H9 (cell line): ENCODE measurements around the gene NEURL3. TPM values are rescaled to one million over a fixed set of nuclear protein-coding genes. Genes with fewer than 3 reads are reported as not detected.

Experiments used
- DNase-seq: peaks from one replicate; pipeline ENCODE4 v3.0.0-alpha.2; 2017
- H2AFZ ChIP-seq: one replicate; pipeline ENCODE4 v1.6.1; 2013; ENCODE audit warnings: mild to moderate bottlenecking, low read length, control low read depth, moderate library complexity
- H2AK5ac ChIP-seq: 2 replicates; pipeline ENCODE4 v1.6.1; 2013; ENCODE audit warnings: low read length, control low read depth, mixed read lengths; ENCODE audit not compliant: insufficient read length
- H2BK120ac ChIP-seq: one replicate; pipeline ENCODE4 v1.6.1; 2013; ENCODE audit warnings: low read depth, mild to moderate bottlenecking, low read length, control low read depth, inconsistent platforms; ENCODE audit not compliant: poor library complexity, severe bottlenecking
- H2BK12ac ChIP-seq: 2 replicates; pipeline ENCODE4 v1.6.1; 2013; ENCODE audit warnings: low read length, control low read depth, mixed read lengths, low read depth; ENCODE audit not compliant: insufficient read length
- H2BK15ac ChIP-seq: 2 replicates; pipeline ENCODE4 v1.6.1; 2013; ENCODE audit warnings: low read depth, low read length, control low read depth
- H2BK20ac ChIP-seq: one replicate; pipeline ENCODE4 v1.6.1; 2013; ENCODE audit warnings: low read depth, mild to moderate bottlenecking, low read length, control low read depth, inconsistent platforms; ENCODE audit not compliant: poor library complexity, severe bottlenecking
- H2BK5ac ChIP-seq: 2 replicates; pipeline ENCODE4 v1.6.1; 2013; ENCODE audit warnings: low read length, control low read depth, mixed read lengths; ENCODE audit not compliant: insufficient read length
- H3K14ac ChIP-seq: 2 replicates; pipeline ENCODE4 v1.6.1; 2013; ENCODE audit warnings: low read length, control low read depth; ENCODE audit not compliant: insufficient read depth
- H3K18ac ChIP-seq: 2 replicates; pipeline ENCODE4 v1.6.1; 2013; ENCODE audit warnings: low read depth, mild to moderate bottlenecking, mixed read lengths, low read length, control low read depth; ENCODE audit not compliant: insufficient read length
- H3K23ac ChIP-seq: 2 replicates; pipeline ENCODE4 v1.6.1; 2013; ENCODE audit warnings: low read length, control low read depth, mixed read lengths, low read depth; ENCODE audit not compliant: insufficient read length
- H3K23me2 ChIP-seq: 2 replicates; pipeline ENCODE4 v1.6.1; 2013; ENCODE audit warnings: low read depth, mild to moderate bottlenecking, mixed read lengths, low read length, control low read depth; ENCODE audit not compliant: insufficient read length, poor library complexity, severe bottlenecking
- H3K27ac ChIP-seq: 2 replicates; pipeline ENCODE4 v1.5.1; 2013; ENCODE audit warnings: low read length, control low read depth, mixed read lengths, low read depth; ENCODE audit not compliant: insufficient read length
- H3K27me3 ChIP-seq: 2 replicates; pipeline ENCODE4 v1.6.1; 2013; ENCODE audit warnings: low read length, control low read depth, inconsistent platforms; ENCODE audit not compliant: insufficient read depth
- H3K4ac ChIP-seq: 2 replicates; pipeline ENCODE4 v1.6.1; 2013; ENCODE audit warnings: low read depth, mild to moderate bottlenecking, control low read depth, inconsistent platforms, low read length, moderate library complexity
- H3K4me1 ChIP-seq: 2 replicates; pipeline ENCODE4 v1.6.1; 2013; ENCODE audit warnings: low read length, control low read depth, inconsistent platforms; ENCODE audit not compliant: insufficient read depth
- H3K4me2 ChIP-seq: 2 replicates; pipeline ENCODE4 v1.6.1; 2013; ENCODE audit warnings: low read length, control low read depth, mixed read lengths; ENCODE audit not compliant: insufficient read length, insufficient read depth
- H3K56ac ChIP-seq: 2 replicates; pipeline ENCODE4 v1.6.1; 2013; ENCODE audit warnings: low read depth, mild to moderate bottlenecking, mixed read lengths, low read length, control low read depth; ENCODE audit not compliant: insufficient read length
- H3K79me1 ChIP-seq: 2 replicates; pipeline ENCODE4 v1.6.1; 2013; ENCODE audit warnings: low read depth, mild to moderate bottlenecking, moderate library complexity, low read length, control low read depth, inconsistent platforms; ENCODE audit not compliant: insufficient read depth, poor library complexity, severe bottlenecking
- H3K79me2 ChIP-seq: 2 replicates; pipeline ENCODE4 v1.6.1; 2013; ENCODE audit warnings: low read length, control low read depth, inconsistent platforms; ENCODE audit not compliant: insufficient read depth
- H3K9ac ChIP-seq: 2 replicates; pipeline ENCODE4 v1.6.1; 2013; ENCODE audit warnings: low read length, control low read depth, mixed read lengths; ENCODE audit not compliant: insufficient read length; ENCODE audit errors: extremely low read depth
- H3K9me3 ChIP-seq: one replicate; pipeline ENCODE4 v1.6.1; 2013; ENCODE audit warnings: low read depth, low read length, inconsistent platforms; ENCODE audit not compliant: control insufficient read depth
- H3T11ph ChIP-seq: one replicate; pipeline ENCODE4 v1.6.1; 2013; ENCODE audit warnings: mild to moderate bottlenecking, low read length, control low read depth, inconsistent platforms
- H4K20me1 ChIP-seq: one replicate; pipeline ENCODE4 v1.6.1; 2013; ENCODE audit not compliant: control insufficient read depth, insufficient read length, insufficient read depth
- H4K5ac ChIP-seq: 2 replicates; pipeline ENCODE4 v1.6.1; 2013; ENCODE audit warnings: low read depth, mild to moderate bottlenecking, mixed read lengths, low read length, control low read depth; ENCODE audit not compliant: insufficient read length
- H4K8ac ChIP-seq: replicated peaks from 2 replicates; pipeline ENCODE4 v1.6.1; 2013; ENCODE audit warnings: low read length, control low read depth, mixed read lengths, low read depth; ENCODE audit not compliant: insufficient read length
- H4K91ac ChIP-seq: 2 replicates; pipeline ENCODE4 v1.6.1; 2013; ENCODE audit warnings: low read depth, mild to moderate bottlenecking, moderate library complexity, mixed read lengths, low read length, control low read depth; ENCODE audit not compliant: insufficient read length
- H3K27ac Mint-ChIP-seq, 3 experiments: 2 replicates in 2 of 3; 3 replicates in 1 of 3; pipeline ENCODE4 v1.8.0; 2020 to 2021; ENCODE audit warnings: mixed read lengths in 3 of 3, mild to moderate bottlenecking in 1 of 3, moderate library complexity in 1 of 3
- H3K27me3 Mint-ChIP-seq: 2 replicates; pipeline ENCODE4 v1.8.0; 2021; ENCODE audit warnings: low read depth, mild to moderate bottlenecking, moderate library complexity, mixed read lengths
- H3K36me3 Mint-ChIP-seq, 3 experiments: 2 replicates in 2 of 3; 3 replicates in 1 of 3; pipeline ENCODE4 v1.8.0; 2020 to 2021; ENCODE audit warnings: low read depth in 3 of 3, mixed read lengths in 3 of 3; ENCODE audit not compliant: insufficient read depth in 1 of 3
- H3K4me1 Mint-ChIP-seq, 2 experiments: 2 replicates each; pipeline ENCODE4 v1.8.0; 2020; ENCODE audit warnings: mixed read lengths in 2 of 2
- H3K4me3 Mint-ChIP-seq, 2 experiments: 2 replicates in 1 of 2; 3 replicates in 1 of 2; pipeline ENCODE4 v1.8.0; 2020 to 2021; ENCODE audit warnings: mild to moderate bottlenecking in 2 of 2, mixed read lengths in 2 of 2, moderate library complexity in 1 of 2
- H3K9me3 Mint-ChIP-seq, 2 experiments: 2 replicates in 1 of 2; 3 replicates in 1 of 2; pipeline ENCODE4 v1.8.0; 2020; ENCODE audit warnings: mild to moderate bottlenecking in 2 of 2, mixed read lengths in 2 of 2, moderate library complexity in 1 of 2
- CTCF ChIP-seq: fragments of 200-600 bp; sonication (generic); conservative IDR thresholded peaks from 3 replicates; pipeline ENCODE4 v1.8.0; 2021; ENCODE audit warnings: antibody characterized with exemption, mild to moderate bottlenecking
- WGBS: extraction: QIAGEN DNeasy Blood & Tissue Kit; methylation state at CpG from one replicate; pipeline ENCODE4 v1.1.7; 2013; ENCODE audit warnings: missing lambda C conversion rate, low lambda C conversion rate, mixed read lengths; ENCODE audit not compliant: insufficient read length; ENCODE audit errors: extremely low coverage; 5-methylcytosine and 5-hydroxymethylcytosine counted together
- total RNA-seq: library from RNA; stranded (reverse); gene quantifications from 2 replicates; pipeline ENCODE4 v1.2.1, GENCODE V29; 2021

The NEURL3 gene
- total RNA-seq, 1 experiment from 2014 or later = not detected

GRCh38 chr2:96495982-96496629 is 9.1 kb downstream of the NEURL3 start:
- Histone ChIP-seq H4K5ac (no peak overlapping the region), H3K4ac (no peak overlapping the region), H2BK120ac (no peak overlapping the region), H2BK5ac (no peak overlapping the region), H4K8ac (no peak overlapping the region), H2AFZ (no peak overlapping the region), H3K18ac (no peak overlapping the region), H2AK5ac (no peak overlapping the region), H3K27me3 (no peaks in the 10 kb centered on the region), H3K14ac (no peak overlapping the region), H3K23ac (no peak overlapping the region), H3K9ac (no peak overlapping the region), H4K91ac (no peak overlapping the region), H3K4me1 (no peaks in the 10 kb centered on the region), H3K79me1 (no peaks in the 10 kb centered on the region), H3K56ac (no peak overlapping the region), H3K27ac (no peak overlapping the region), H4K20me1 (peaks cover 2% of the 10 kb centered on the region), H2BK12ac (no peak overlapping the region), H3T11ph (no peak overlapping the region), H3K23me2 (no peaks in the 10 kb centered on the region), H3K4me2 (no peak overlapping the region), H2BK20ac (no peak overlapping the region), H2BK15ac (no peak overlapping the region), H3K9me3 (no peaks in the 10 kb centered on the region), H3K79me2 (no peaks in the 10 kb centered on the region)
- Mint-ChIP-seq H3K4me3 (no peak overlapping the region), H3K27me3 (peaks cover 4% of the 10 kb centered on the region), H3K4me1 (peaks cover 10 to 11% of the 10 kb centered on the region in 2 experiments), H3K27ac (no peak overlapping the region), H3K9me3 (peaks cover 10% of the 10 kb centered on the region in 2 experiments; a peak in 4 of 5 replicates), H3K36me3 (no peaks in the 10 kb centered on the region; a peak in 1 of 7 replicates)
- WGBS = no CpG with 5 or more reads among the region's 6 CpGs
- no peak for TF ChIP-seq CTCF
- DNase-seq = no peak
